Neural cell (in vitro differentiated cells): ENCODE results near the gene ADAP1. TPM values are rescaled to one million over a fixed set of nuclear protein-coding genes. Genes with fewer than 3 reads are reported as not detected.

Experiments
- H2AFZ ChIP-seq: fragments of 200-600, 300-800 bp; sonication (generic), shearing (Covaris generic); 2 replicates; pipeline ENCODE4 v1.6.0; 2014; ENCODE audit warnings: low read depth, mild to moderate bottlenecking, antibody characterized with exemption, low read length, moderate library complexity
- H3F3A ChIP-seq: fragments of 200-600 bp; shearing (Covaris generic); 2 replicates; pipeline ENCODE4 v1.6.1; 2016; ENCODE audit warnings: mild to moderate bottlenecking, moderate library complexity, mixed read lengths, antibody characterized with exemption, low read length; ENCODE audit not compliant: insufficient read depth, poor library complexity, severe bottlenecking
- H3K27ac ChIP-seq: fragments of 200-600, 300-800 bp; sonication (generic), shearing (Covaris generic); 2 replicates; pipeline ENCODE4 v1.5.1; 2014; ENCODE audit warnings: mild to moderate bottlenecking, low read length, moderate library complexity
- H3K27me3 ChIP-seq: fragments of 300-800, 200-600 bp; sonication (generic), shearing (Covaris generic); 2 replicates; pipeline ENCODE4 v1.6.0; 2014; ENCODE audit warnings: mild to moderate bottlenecking, low read depth, low read length, moderate library complexity; ENCODE audit not compliant: insufficient read depth
- H3K36me3 ChIP-seq: fragments of 300-800, 200-600 bp; sonication (generic), shearing (Covaris generic); 2 replicates; pipeline ENCODE4 v1.5.1; 2014; ENCODE audit warnings: mild to moderate bottlenecking, antibody characterized with exemption, low read length, moderate library complexity; ENCODE audit not compliant: insufficient read depth
- H3K4me2 ChIP-seq: fragments of 300-800, 200-600 bp; sonication (generic), shearing (Covaris generic); 2 replicates; pipeline ENCODE4 v1.6.0; 2014; ENCODE audit warnings: mild to moderate bottlenecking, low read length
- H3K4me3 ChIP-seq: fragments of 300-800, 200-600 bp; sonication (generic), shearing (Covaris generic); 2 replicates; pipeline ENCODE4 v1.5.1; 2014; ENCODE audit warnings: mild to moderate bottlenecking, low read length, moderate library complexity
- H3K79me2 ChIP-seq: fragments of 200-600 bp; shearing (Covaris generic); replicated peaks from 2 replicates; pipeline ENCODE4 v1.6.0; 2014; ENCODE audit warnings: mild to moderate bottlenecking, low read length, moderate library complexity; ENCODE audit not compliant: insufficient read depth
- H3K9ac ChIP-seq: fragments of 300-800, 200-600 bp; sonication (generic), shearing (Covaris generic); 2 replicates; pipeline ENCODE4 v1.6.1; 2016; ENCODE audit warnings: mild to moderate bottlenecking, low read length, mixed read lengths
- H3K9me2 ChIP-seq: fragments of 200-600 bp; shearing (Covaris generic); 2 replicates; pipeline ENCODE4 v1.6.1; 2016; ENCODE audit warnings: mild to moderate bottlenecking, low read length, mixed read lengths; ENCODE audit not compliant: insufficient read depth
- H3K9me3 ChIP-seq: fragments of 200-600, 300-800 bp; sonication (generic), shearing (Covaris generic); 2 replicates; pipeline ENCODE4 v1.6.1; 2016; ENCODE audit warnings: mild to moderate bottlenecking, mixed run types, low read length, moderate library complexity, mixed read lengths
- H4K20me1 ChIP-seq: fragments of 200-600 bp; shearing (Covaris generic); 2 replicates; pipeline ENCODE4 v1.6.1; 2016; ENCODE audit warnings: mild to moderate bottlenecking, mixed run types; ENCODE audit not compliant: insufficient read depth
- CTCF ChIP-seq: fragments of 450-650 bp; IDR thresholded peaks from 2 replicates; pipeline ENCODE4 v1.5.1; 2014; ENCODE audit warnings: antibody characterized with exemption, mild to moderate bottlenecking, moderate library complexity; ENCODE audit not compliant: poor library complexity, severe bottlenecking
- EP300 ChIP-seq: fragments of 450-650 bp; conservative IDR thresholded peaks from 2 replicates; pipeline ENCODE4 v1.6.1; 2014; ENCODE audit warnings: antibody characterized with exemption, mild to moderate bottlenecking, moderate library complexity; ENCODE audit not compliant: poor library complexity, severe bottlenecking
- EZH2 ChIP-seq: fragments of 200-600, 300-800 bp; shearing (Covaris generic), sonication (generic); IDR thresholded peaks from 2 replicates; pipeline ENCODE4 v1.6.1; 2014; ENCODE audit warnings: antibody characterized with exemption, low read length, borderline replicate concordance, mild to moderate bottlenecking; ENCODE audit not compliant: insufficient read depth, poor library complexity, severe bottlenecking
- MXI1 ChIP-seq: fragments of 450-650 bp; conservative IDR thresholded peaks from 2 replicates; pipeline ENCODE4 v1.6.1; 2014; ENCODE audit warnings: antibody characterized with exemption, mild to moderate bottlenecking; ENCODE audit not compliant: poor library complexity, severe bottlenecking
- POLR2AphosphoS5 ChIP-seq: IDR thresholded peaks from 2 replicates; pipeline ENCODE4 v1.6.1; 2012
- RAD21 ChIP-seq: fragments of 450-650 bp; conservative IDR thresholded peaks from 2 replicates; pipeline ENCODE4 v1.6.1; 2014; ENCODE audit warnings: antibody characterized with exemption, mild to moderate bottlenecking, moderate library complexity
- REST ChIP-seq: IDR thresholded peaks from 2 replicates; pipeline ENCODE4 v1.6.1; 2012; ENCODE audit warnings: borderline replicate concordance
- SMC3 ChIP-seq: fragments of 450-650 bp; conservative IDR thresholded peaks from 2 replicates; pipeline ENCODE4 v1.6.1; 2014; ENCODE audit warnings: antibody characterized with exemption, mild to moderate bottlenecking, moderate library complexity; ENCODE audit not compliant: poor library complexity
- TAF1 ChIP-seq: IDR thresholded peaks from 2 replicates; pipeline ENCODE4 v1.6.1; 2012; ENCODE audit warnings: low read depth
- polyA plus RNA-seq: library from polyadenylated mRNA; depleted of rRNA; stranded (reverse); fragments of >200 nt; gene quantifications from 2 replicates; pipeline ENCODE4 v1.2.3, GENCODE V29; 2014

ADAP1 gene
- polyA plus RNA-seq, 1 donor from 2014 or later = 76.8 TPM

GRCh38 chr7:964401-965231, 10.1 kb upstream of the ADAP1 start:
- Histone ChIP-seq H3K79me2 (no peaks in the 10 kb centered on the region), H3K36me3 (no peaks in the 10 kb centered on the region), H3K4me3 (no peak overlapping the region), H4K20me1 (no peaks in the 10 kb centered on the region), H3K9me3 (no peaks in the 10 kb centered on the region), H3K9me2 (no peaks in the 10 kb centered on the region), H3K27ac (no peak overlapping the region), H3F3A (no peaks in the 10 kb centered on the region), H3K9ac (no peak overlapping the region), H3K4me2 (no peak overlapping the region), H2AFZ (no peak overlapping the region), H3K27me3 (no peaks in the 10 kb centered on the region)
- TF ChIP-seq EP300 (no peak), RAD21 (no peak), SMC3 (no peak), EZH2 (no peak), POLR2AphosphoS5 (no peak), CTCF (no peak), TAF1 (no peak), REST (no peak)

GRCh38 chr7:963236-964078, 9.0 kb upstream of the ADAP1 start:
- Histone ChIP-seq H3K4me2 (no peak overlapping the region), H3K79me2 (no peaks in the 10 kb centered on the region), H3K9ac (no peak overlapping the region)

More at GRCh38 chr7:963236-964078, 9.0 kb upstream of the ADAP1 start:
- Histone ChIP-seq H3K27ac (no peak overlapping the region), H2AFZ (no peak overlapping the region), H3K4me3 (no peak overlapping the region), H3F3A (no peaks in the 10 kb centered on the region), H3K9me2 (no peaks in the 10 kb centered on the region), H3K27me3 (no peaks in the 10 kb centered on the region), H4K20me1 (no peaks in the 10 kb centered on the region), H3K9me3 (no peaks in the 10 kb centered on the region), H3K36me3 (no peaks in the 10 kb centered on the region)
- TF ChIP-seq RAD21 (no peak), EZH2 (no peak), EP300 (no peak), CTCF (no peak), MXI1 (no peak)
